ENCODE measurements around the gene PKD2L1. TPM values are rescaled to one million over a fixed set of nuclear protein-coding genes. Genes with fewer than 3 reads are reported as not detected.
A peak's percentile ranks its signal among the peaks of the same experiment; 100 is the strongest.

PKD2L1 gene
- total and polyA plus RNA-seq, 10 donors: 2.2 to 8.7 (median 3.9) TPM; not detected in 1

DNA sequence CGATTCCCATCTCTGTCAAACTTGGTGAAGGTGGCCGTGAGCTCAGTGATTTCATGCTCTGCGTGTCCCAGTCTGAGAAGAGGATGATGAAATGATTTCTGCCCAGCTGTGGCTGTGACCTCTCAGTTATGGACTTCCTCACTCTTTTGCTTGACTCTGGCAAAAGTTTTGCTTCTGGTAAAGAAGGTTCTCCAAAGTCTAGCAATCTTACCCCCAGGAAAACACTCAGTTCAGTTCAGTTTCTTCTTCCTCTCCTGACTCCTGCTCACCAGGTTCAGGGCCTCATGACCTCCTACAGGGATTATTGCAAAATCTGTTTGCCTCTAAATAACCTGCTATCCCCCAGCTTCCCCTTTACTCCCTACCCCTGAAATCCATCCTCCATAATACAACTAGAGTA is 38.7 kb downstream of the PKD2L1 start:
- TF ChIP-seq, protein P1, sequence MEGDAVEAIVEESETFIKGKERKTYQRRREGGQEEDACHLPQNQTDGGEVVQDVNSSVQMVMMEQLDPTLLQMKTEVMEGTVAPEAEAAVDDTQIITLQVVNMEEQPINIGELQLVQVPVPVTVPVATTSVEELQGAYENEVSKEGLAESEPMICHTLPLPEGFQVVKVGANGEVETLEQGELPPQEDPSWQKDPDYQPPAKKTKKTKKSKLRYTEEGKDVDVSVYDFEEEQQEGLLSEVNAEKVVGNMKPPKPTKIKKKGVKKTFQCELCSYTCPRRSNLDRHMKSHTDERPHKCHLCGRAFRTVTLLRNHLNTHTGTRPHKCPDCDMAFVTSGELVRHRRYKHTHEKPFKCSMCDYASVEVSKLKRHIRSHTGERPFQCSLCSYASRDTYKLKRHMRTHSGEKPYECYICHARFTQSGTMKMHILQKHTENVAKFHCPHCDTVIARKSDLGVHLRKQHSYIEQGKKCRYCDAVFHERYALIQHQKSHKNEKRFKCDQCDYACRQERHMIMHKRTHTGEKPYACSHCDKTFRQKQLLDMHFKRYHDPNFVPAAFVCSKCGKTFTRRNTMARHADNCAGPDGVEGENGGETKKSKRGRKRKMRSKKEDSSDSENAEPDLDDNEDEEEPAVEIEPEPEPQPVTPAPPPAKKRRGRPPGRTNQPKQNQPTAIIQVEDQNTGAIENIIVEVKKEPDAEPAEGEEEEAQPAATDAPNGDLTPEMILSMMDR (IDR thresholded peaks at IDR 0.05 in 8 of 11, conservative IDR thresholded peaks at IDR 0.05 in 3 of 11): no peak
- TF ChIP-seq POLR2AphosphoS5 (IDR thresholded peaks at IDR 0.05) (peak in 1 of 3 donors; percentile 40), POLR2A (IDR thresholded peaks at IDR 0.05) (no peak)
- intact Hi-C loops (cut with DNase I; ENCODE audit: low total_unique reads): no loop called here
- H3K36me3 ChIP-seq: no peaks in the 10 kb centered on the region
- peak overlapping the region in 6 of 8 donors; percentile 20 to 77 (median 54) for H3K27ac ChIP-seq
- no peak for DNase-seq
- H3K4me3 ChIP-seq: no peak overlapping the region
- 41 to 75% (median 51%) methylated on average over 3 of the region's 3 CpGs for WGBS, 5 donors
- H3K27me3 ChIP-seq (replicated peaks in 1 of 7): peaks cover 0 to 29% (median 5%) of the 10 kb centered on the region in 7 donors
- peaks cover 0 to 27% (median 6%) of the 10 kb centered on the region in 6 donors for H3K4me1 ChIP-seq
- no peaks in the 10 kb centered on the region for H3K9me3 ChIP-seq

DNA sequence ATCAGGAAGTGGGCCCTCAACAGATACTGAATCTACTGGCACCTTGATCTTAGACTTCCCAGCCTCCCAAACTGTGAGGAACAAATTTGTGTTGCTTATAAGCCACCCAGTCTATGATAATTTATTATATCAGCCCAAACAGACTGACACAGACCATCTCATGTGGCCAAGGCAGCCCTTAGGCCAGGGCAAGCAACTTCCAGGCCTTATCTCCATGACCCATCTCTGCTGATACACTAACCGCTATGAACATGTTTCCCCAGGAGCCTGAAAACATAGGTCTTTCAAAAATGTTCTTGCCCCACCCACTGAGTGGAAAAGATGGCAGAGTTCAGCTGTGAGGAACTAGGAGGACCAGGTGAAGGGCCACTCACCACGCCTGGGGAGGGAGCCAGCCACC is 40.4 kb downstream of the PKD2L1 start:
- no peak for DNase-seq
- Histone ChIP-seq H3K27me3 (replicated peaks in 1 of 7) (peaks cover 0 to 19% (median 0%) of the 10 kb centered on the region in 7 donors), H3K4me3 (no peak overlapping the region), H3K27ac (peak overlapping the region in 2 of 8 donors; percentile 6 to 77), H3K9me3 (no peaks in the 10 kb centered on the region), H3K4me1 (peaks cover 13 to 42% (median 20%) of the 10 kb centered on the region in 6 donors), H3K36me3 (no peaks in the 10 kb centered on the region)
- TF ChIP-seq POLR2AphosphoS5 (IDR thresholded peaks at IDR 0.05) (no peak), POLR2A (IDR thresholded peaks at IDR 0.05) (no peak)
- TF ChIP-seq, protein P1 (IDR thresholded peaks at IDR 0.05 in 8 of 11, conservative IDR thresholded peaks at IDR 0.05 in 3 of 11): no peak
- intact Hi-C loops (cut with DNase I; ENCODE audit: low total_unique reads): no loop called here
- WGBS, 5 donors: 81 to 87% (median 84%) methylated on average over 2 of the region's 2 CpGs

DNA sequence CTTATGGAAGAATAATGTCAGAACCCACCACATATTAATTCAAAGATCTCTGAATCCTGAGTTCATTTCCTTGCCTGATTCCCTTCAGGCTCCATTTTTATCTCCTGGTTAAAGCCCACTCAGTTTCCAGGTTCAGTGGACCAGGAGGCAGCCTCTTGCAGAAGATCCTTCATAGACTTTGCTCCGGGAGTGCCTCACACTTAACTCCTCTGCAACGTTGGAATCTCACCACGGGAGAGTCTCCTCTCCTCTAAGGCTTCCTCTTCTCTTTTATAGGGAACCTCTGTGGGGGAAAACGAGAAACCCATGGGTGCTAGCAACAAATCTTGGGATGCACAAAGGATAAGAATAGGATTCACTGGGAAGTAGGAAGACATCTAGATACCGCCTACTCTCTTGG is 41.8 kb downstream of the PKD2L1 start:
- no peak overlapping the region for H3K4me3 ChIP-seq
- H3K36me3 ChIP-seq: peaks cover 0 to 9% (median 0%) of the 10 kb centered on the region in 6 donors
- no peaks in the 10 kb centered on the region for H3K9me3 ChIP-seq
- H3K27ac ChIP-seq: no peak overlapping the region
- 83 to 88% (median 86%) methylated on average over 5 of the region's 5 CpGs for WGBS, 5 donors
- TF ChIP-seq, protein P1 (IDR thresholded peaks at IDR 0.05 in 8 of 11, conservative IDR thresholded peaks at IDR 0.05 in 3 of 11): no peak
- TF ChIP-seq POLR2AphosphoS5 (IDR thresholded peaks at IDR 0.05): no peak
- no peak for TF ChIP-seq POLR2A (IDR thresholded peaks at IDR 0.05)
- peaks cover 27 to 56% (median 34%) of the 10 kb centered on the region in 6 donors for H3K4me1 ChIP-seq
- intact Hi-C loops (cut with DNase I; ENCODE audit: low total_unique reads): no loop called here
- H3K27me3 ChIP-seq (replicated peaks in 1 of 7): peaks cover 0 to 4% (median 0%) of the 10 kb centered on the region in 7 donors
- DNase-seq: no peak

DNA sequence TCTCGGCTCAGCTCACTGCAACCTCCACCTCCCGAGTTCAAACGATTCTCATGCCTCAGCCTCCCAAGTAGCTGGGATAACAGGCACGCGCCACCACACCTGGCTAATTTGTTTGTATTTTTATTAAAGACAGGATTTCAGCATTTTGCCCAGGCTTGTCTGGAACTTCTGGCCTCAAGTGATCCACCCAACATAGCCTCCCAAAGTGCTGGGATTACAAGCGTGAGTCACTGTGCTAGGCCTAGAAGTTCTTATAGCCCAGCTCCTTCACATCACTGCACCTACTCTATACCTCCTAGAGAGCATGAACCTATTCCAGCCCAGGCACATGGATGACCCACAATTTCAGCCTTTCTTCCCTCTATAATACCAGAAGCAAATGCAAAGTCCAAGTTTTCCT is 42.3 kb downstream of the PKD2L1 start:
- H3K4me1 ChIP-seq: peaks cover 31 to 56% (median 38%) of the 10 kb centered on the region in 6 donors
- intact Hi-C loops (cut with DNase I; ENCODE audit: low total_unique reads): no loop called here
- TF ChIP-seq, protein P1 (IDR thresholded peaks at IDR 0.05 in 8 of 11, conservative IDR thresholded peaks at IDR 0.05 in 3 of 11): no peak
- TF ChIP-seq POLR2AphosphoS5 (IDR thresholded peaks at IDR 0.05): no peak
- TF ChIP-seq POLR2A (IDR thresholded peaks at IDR 0.05): no peak
- H3K9me3 ChIP-seq: no peaks in the 10 kb centered on the region
- H3K27me3 ChIP-seq (replicated peaks in 1 of 7): no peaks in the 10 kb centered on the region
- H3K4me3 ChIP-seq: no peak overlapping the region
- 96 to 100% (median 98%) methylated on average over 6 of the region's 6 CpGs for WGBS, 5 donors
- H3K36me3 ChIP-seq: peaks cover 0 to 14% (median 0%) of the 10 kb centered on the region in 6 donors
- no peak overlapping the region for H3K27ac ChIP-seq
- no peak for DNase-seq

Data from spleen (tissue), 11 donors.